H1 (cell line): ENCODE measurements around the gene CHCHD1. TPM values are rescaled to one million over a fixed set of nuclear protein-coding genes. Genes with fewer than 3 reads are reported as not detected.

Experiments used
- CTCF ChIP-seq, 3 experiments: IDR thresholded peaks; 1 replicate in 2 of 3; 2 replicates in 1 of 3; pipeline versions ENCODE4 v1.5.1 to v1.6.1; 2011; ENCODE audit warnings: low read length in 3 of 3, mild to moderate bottlenecking in 3 of 3, inconsistent platforms in 2 of 3, low read depth in 1 of 3, moderate library complexity in 1 of 3; ENCODE audit not compliant: insufficient read depth in 1 of 3; ENCODE audit errors: control extremely low read depth in 1 of 3
- JUN ChIP-seq: IDR thresholded peaks from 2 replicates; pipeline ENCODE4 v1.6.1; 2011; ENCODE audit warnings: low read depth, mild to moderate bottlenecking, improper control_type of control experiment, low read length
- polyA plus RNA-seq, 7 experiments: library from polyadenylated mRNA; depleted of rRNA in 3 of 7; stranded (reverse) in 5 of 7; unstranded in 2 of 7; fragments of >200 nt in 5 of 7; fragments of 200-250 nt in 2 of 7; gene quantifications; 1 replicate in 5 of 7; 2 replicates in 1 of 7; 4 replicates in 1 of 7; pipeline versions ENCODE4 v1.2.1 to v1.2.3, GENCODE V29; 2011 to 2013; ENCODE audit warnings: missing spikeins in 2 of 7, mixed read lengths in 2 of 7
- total RNA-seq: library from RNA; stranded (reverse); fragmentation: NEBNext Ultra II Directional; extraction: Animal tissue kit (Norgen Biotek cat#: 25700); gene quantifications from 2 replicates; pipeline ENCODE4 v1.2.1, GENCODE V29; 2021

The CHCHD1 gene
- total and polyA plus RNA-seq, 2 of the 8 experiments (the other 6 are each of a cell fraction or from before 2014, with no cell fraction given): 44.9 to 58.1 TPM

GRCh38 chr10:73771722-73772280, 10.0 kb upstream of the CHCHD1 start (continued):
- TF ChIP-seq CTCF (IDR thresholded peaks at IDR 0.05; ENCODE audit: control extremely low read depth in 1 of 3, insufficient read depth in 1 of 3, low read depth in 1 of 3, low read length in 3 of 3): peak in 1 of 3 experiments; percentile 2; a peak in 1 of 4 replicates
- no peak for TF ChIP-seq JUN
